ENCODE measurements around the gene SPNS3.

Gene SPNS3

GRCh38 chr17:4440690-4441686 is 7.2 kb downstream of the SPNS3 start:
- H3K9me3 ChIP-seq = no peaks in the 10 kb centered on the region
- DNase-seq (ENCODE audit: low spot score in 2 of 2) = peak in 1 of 2 experiments; percentile 31
- no peak overlapping the region for H3K4me3 ChIP-seq
- H3K36me3 ChIP-seq (replicated peaks) = no peaks in the 10 kb centered on the region
- no peaks in the 10 kb centered on the region for H3K27me3 ChIP-seq (ENCODE audit: low read depth)
- no peaks in the 10 kb centered on the region for H3K4me1 ChIP-seq
- in situ Hi-C loops (cut with MboI; ENCODE audit: low sequenced_read_pairs) = no loop called here

- H3K4me3 ChIP-seq = no peak overlapping the region
- no peaks in the 10 kb centered on the region for H3K9me3 ChIP-seq
- DNase-seq (ENCODE audit: low spot score in 2 of 2) = no peak
- no peaks in the 10 kb centered on the region for H3K36me3 ChIP-seq (replicated peaks)
- in situ Hi-C loops (cut with MboI; ENCODE audit: low sequenced_read_pairs) = no loop called here
- H3K27me3 ChIP-seq (ENCODE audit: low read depth) = no peaks in the 10 kb centered on the region
- H3K4me1 ChIP-seq = no peaks in the 10 kb centered on the region
These were observed 8.8 kb downstream of the SPNS3 start for GRCh38 chr17:4442582-4442981.

- no peak for DNase-seq (ENCODE audit: low spot score in 2 of 2)
These were observed 9.7 kb downstream of the SPNS3 start for GRCh38 chr17:4443476-4443875.

GRCh38 chr17:4444782-4445473 is 11.2 kb downstream of the SPNS3 start:
- in situ Hi-C loops (cut with MboI; ENCODE audit: low sequenced_read_pairs) = no loop called here
- H3K27me3 ChIP-seq (ENCODE audit: low read depth) = peaks cover 2% of the 10 kb centered on the region
- H3K36me3 ChIP-seq (replicated peaks) = no peaks in the 10 kb centered on the region
- no peaks in the 10 kb centered on the region for H3K4me1 ChIP-seq
- no peak for DNase-seq (ENCODE audit: low spot score in 2 of 2)
- no peaks in the 10 kb centered on the region for H3K9me3 ChIP-seq
- H3K4me3 ChIP-seq = no peak overlapping the region

More at GRCh38 chr17:4443476-4443875, 9.7 kb downstream of the SPNS3 start:
- Histone ChIP-seq H3K4me1 (no peaks in the 10 kb centered on the region), H3K9me3 (no peaks in the 10 kb centered on the region), H3K36me3 (replicated peaks) (no peaks in the 10 kb centered on the region), H3K4me3 (no peak overlapping the region), H3K27me3 (ENCODE audit: low read depth) (no peaks in the 10 kb centered on the region)
- in situ Hi-C loops (cut with MboI; ENCODE audit: low sequenced_read_pairs) = no loop called here

GRCh38 chr17:4445731-4446130 is 12.0 kb downstream of the SPNS3 start:
- DNase-seq (ENCODE audit: low spot score in 2 of 2) = no peak
- H3K27me3 ChIP-seq (ENCODE audit: low read depth) = peaks cover 2% of the 10 kb centered on the region
- H3K4me3 ChIP-seq = no peak overlapping the region
- H3K9me3 ChIP-seq = no peaks in the 10 kb centered on the region
- in situ Hi-C loops (cut with MboI; ENCODE audit: low sequenced_read_pairs) = no loop called here
- no peaks in the 10 kb centered on the region for H3K36me3 ChIP-seq (replicated peaks)
- H3K4me1 ChIP-seq = no peaks in the 10 kb centered on the region

- in situ Hi-C loops (cut with MboI; ENCODE audit: low sequenced_read_pairs) = no loop called here
- no peak for DNase-seq (ENCODE audit: low spot score in 2 of 2)
- Histone ChIP-seq H3K9me3 (no peaks in the 10 kb centered on the region), H3K4me1 (no peaks in the 10 kb centered on the region), H3K36me3 (replicated peaks) (no peaks in the 10 kb centered on the region), H3K27me3 (ENCODE audit: low read depth) (peaks cover 2% of the 10 kb centered on the region), H3K4me3 (no peak overlapping the region)
These were observed 12.8 kb downstream of the SPNS3 start for GRCh38 chr17:4446326-4447071.

GRCh38 chr17:4448197-4448980 is 14.6 kb downstream of the SPNS3 start:
- Histone ChIP-seq H3K4me1 (no peaks in the 10 kb centered on the region), H3K27me3 (ENCODE audit: low read depth) (peaks cover 2% of the 10 kb centered on the region), H3K9me3 (no peaks in the 10 kb centered on the region), H3K36me3 (replicated peaks) (no peaks in the 10 kb centered on the region), H3K4me3 (no peak overlapping the region)
- DNase-seq (ENCODE audit: low spot score in 2 of 2) = no peak
- in situ Hi-C loops (cut with MboI; ENCODE audit: low sequenced_read_pairs) = no loop called here

GRCh38 chr17:4449736-4450135 is 16.0 kb downstream of the SPNS3 start:
- H3K36me3 ChIP-seq (replicated peaks) = no peaks in the 10 kb centered on the region
- no peaks in the 10 kb centered on the region for H3K4me1 ChIP-seq
- no peak overlapping the region for H3K4me3 ChIP-seq
- no peaks in the 10 kb centered on the region for H3K9me3 ChIP-seq
- in situ Hi-C loops (cut with MboI; ENCODE audit: low sequenced_read_pairs) = no loop called here
- peaks cover 2% of the 10 kb centered on the region for H3K27me3 ChIP-seq (ENCODE audit: low read depth)
- no peak for DNase-seq (ENCODE audit: low spot score in 2 of 2)

- in situ Hi-C loops (cut with MboI; ENCODE audit: low sequenced_read_pairs) = no loop called here
- H3K9me3 ChIP-seq = no peaks in the 10 kb centered on the region
- H3K4me3 ChIP-seq = no peak overlapping the region
- DNase-seq (ENCODE audit: low spot score in 2 of 2) = no peak
- H3K4me1 ChIP-seq = no peaks in the 10 kb centered on the region
- no peaks in the 10 kb centered on the region for H3K36me3 ChIP-seq (replicated peaks)
- H3K27me3 ChIP-seq (ENCODE audit: low read depth) = peaks cover 2% of the 10 kb centered on the region
These were observed 17.1 kb downstream of the SPNS3 start for GRCh38 chr17:4450710-4451316.

GRCh38 chr17:4453812-4454591 is 20.3 kb downstream of the SPNS3 start:
- Histone ChIP-seq H3K27me3 (ENCODE audit: low read depth) (peaks cover 2% of the 10 kb centered on the region), H3K9me3 (no peaks in the 10 kb centered on the region), H3K4me1 (no peaks in the 10 kb centered on the region), H3K4me3 (no peak overlapping the region), H3K36me3 (replicated peaks) (no peaks in the 10 kb centered on the region)
- DNase-seq (ENCODE audit: low spot score in 2 of 2) = no peak
- in situ Hi-C loops (cut with MboI; ENCODE audit: low sequenced_read_pairs) = no loop called here

GRCh38 chr17:4460661-4461060 is 26.9 kb downstream of the SPNS3 start:
- no peak for DNase-seq (ENCODE audit: low spot score in 2 of 2)
- no peaks in the 10 kb centered on the region for H3K36me3 ChIP-seq (replicated peaks)
- in situ Hi-C loops (cut with MboI; ENCODE audit: low sequenced_read_pairs) = no loop called here

GRCh38 chr17:4463818-4464476 is 30.2 kb downstream of the SPNS3 start:
- Histone ChIP-seq H3K4me1 (no peaks in the 10 kb centered on the region), H3K4me3 (no peak overlapping the region), H3K9me3 (no peaks in the 10 kb centered on the region; the same call in 1 of the 2 replicates), H3K27me3 (ENCODE audit: low read depth) (no peaks in the 10 kb centered on the region), H3K36me3 (replicated peaks) (no peaks in the 10 kb centered on the region)
- no peak for DNase-seq (ENCODE audit: low spot score in 2 of 2)
- in situ Hi-C loops (cut with MboI; ENCODE audit: low sequenced_read_pairs) = no loop called here

More at GRCh38 chr17:4460661-4461060, 26.9 kb downstream of the SPNS3 start:
- no peaks in the 10 kb centered on the region for H3K4me1 ChIP-seq
- no peaks in the 10 kb centered on the region; the same call in 1 of the 2 replicates for H3K9me3 ChIP-seq
- H3K27me3 ChIP-seq (ENCODE audit: low read depth) = no peaks in the 10 kb centered on the region
- H3K4me3 ChIP-seq = no peak overlapping the region

Measured in HAP-1 (cell line).